GM18520 (cell line): ENCODE results near the gene CEP295NL.
"Not testable (repeated sequence)": the region's sequence is repeated elsewhere in the genome, so short reads cannot be mapped to it uniquely, and the experiment has no call there.

Experiments
- ATAC-seq: cut with Tn5 transposase; IDR thresholded peaks from one replicate; pipeline ENCODE4 v1.9.1; 2021; ENCODE audit not compliant: unreplicated experiment

Gene CEP295NL, protein sequence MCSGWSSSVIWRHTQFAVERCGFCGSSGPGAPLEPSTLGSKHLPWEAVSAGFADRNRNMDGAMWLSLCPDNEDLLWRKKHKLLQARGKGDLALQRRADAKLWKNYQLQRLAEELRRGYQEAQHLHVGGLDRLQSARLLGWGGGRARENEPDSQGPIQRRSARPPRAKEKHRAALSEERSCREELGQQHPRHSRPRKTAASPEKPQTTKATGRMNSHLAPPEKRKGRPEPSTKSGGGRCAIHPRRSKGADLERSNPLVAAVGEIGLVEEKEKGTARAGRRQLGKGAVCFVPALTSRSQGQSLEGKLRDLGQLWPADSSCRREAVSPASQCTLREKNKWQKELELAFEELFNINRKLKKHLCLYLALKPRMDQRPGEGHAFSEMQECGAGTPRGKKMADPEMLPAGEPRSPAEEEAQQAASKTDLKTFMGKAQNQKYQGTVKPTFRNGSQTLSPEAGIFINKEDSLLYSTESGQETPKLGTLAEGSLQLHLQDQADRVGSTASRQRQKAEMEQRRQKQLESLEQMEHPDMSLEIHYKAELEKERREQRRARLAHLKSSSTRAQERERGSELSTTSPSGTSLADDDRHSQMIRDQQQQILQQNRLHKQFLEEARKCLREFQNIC

DNA sequence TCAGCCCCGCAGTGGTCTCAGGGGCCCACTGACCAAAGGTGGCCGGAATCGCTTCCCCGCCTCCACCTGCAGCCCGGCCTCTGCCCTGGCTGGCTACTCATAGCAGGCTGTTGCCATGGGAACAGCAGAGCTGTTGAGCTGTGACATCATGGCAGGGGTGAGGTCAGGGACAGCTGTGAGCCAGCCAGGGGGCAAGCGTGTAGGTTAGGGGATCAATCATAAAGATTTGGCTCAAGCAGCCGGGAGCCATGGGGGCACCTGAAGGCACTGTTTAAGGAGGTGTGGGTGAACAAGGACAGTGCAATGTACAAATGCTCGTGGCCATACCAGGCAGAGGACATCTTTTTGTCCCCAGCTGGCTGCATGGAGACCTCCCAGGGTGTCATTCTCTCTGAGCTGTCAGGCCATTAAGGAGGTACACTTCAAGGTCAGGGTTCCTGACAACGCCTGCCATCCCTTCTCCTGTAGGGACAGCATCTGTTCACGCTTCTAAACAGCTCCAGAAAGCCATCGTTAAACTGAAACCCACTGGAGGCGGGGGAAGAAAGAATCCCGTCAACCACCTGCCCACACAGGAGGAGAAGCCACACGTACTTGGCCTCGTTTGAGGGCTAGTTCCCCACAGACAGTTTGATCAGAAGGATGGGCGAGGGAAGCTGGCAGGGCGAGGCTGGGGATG, at the start of gene CEP295NL:
Gene CEP295NL (minus strand): TSS at position 101 of the 679 bp plus-strand sequence. CDS start 1,373 bp downstream, outside the sequence.
- ATAC-seq: no peak

DNA sequence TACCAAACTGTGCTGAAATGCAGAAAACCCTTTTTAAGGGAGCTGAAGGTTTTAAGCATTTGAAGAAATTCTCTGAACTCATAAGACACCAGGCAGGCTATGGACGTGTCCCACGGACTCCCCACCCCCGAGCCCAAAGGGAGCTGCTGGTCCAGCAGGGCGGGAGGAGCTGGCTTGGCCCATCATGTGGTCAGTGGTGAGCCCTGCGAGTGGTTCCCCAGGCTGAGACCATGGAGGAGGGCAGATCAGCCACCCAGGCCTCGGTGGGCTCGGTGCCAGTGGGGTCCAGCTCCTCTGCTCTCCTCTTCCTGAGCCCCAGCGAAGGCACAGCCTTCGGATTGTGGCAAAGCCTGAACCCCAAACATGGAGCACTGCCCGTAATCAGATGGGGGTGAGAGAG, 49.7 kb upstream of the CEP295NL start:
- ATAC-seq: no peak

DNA sequence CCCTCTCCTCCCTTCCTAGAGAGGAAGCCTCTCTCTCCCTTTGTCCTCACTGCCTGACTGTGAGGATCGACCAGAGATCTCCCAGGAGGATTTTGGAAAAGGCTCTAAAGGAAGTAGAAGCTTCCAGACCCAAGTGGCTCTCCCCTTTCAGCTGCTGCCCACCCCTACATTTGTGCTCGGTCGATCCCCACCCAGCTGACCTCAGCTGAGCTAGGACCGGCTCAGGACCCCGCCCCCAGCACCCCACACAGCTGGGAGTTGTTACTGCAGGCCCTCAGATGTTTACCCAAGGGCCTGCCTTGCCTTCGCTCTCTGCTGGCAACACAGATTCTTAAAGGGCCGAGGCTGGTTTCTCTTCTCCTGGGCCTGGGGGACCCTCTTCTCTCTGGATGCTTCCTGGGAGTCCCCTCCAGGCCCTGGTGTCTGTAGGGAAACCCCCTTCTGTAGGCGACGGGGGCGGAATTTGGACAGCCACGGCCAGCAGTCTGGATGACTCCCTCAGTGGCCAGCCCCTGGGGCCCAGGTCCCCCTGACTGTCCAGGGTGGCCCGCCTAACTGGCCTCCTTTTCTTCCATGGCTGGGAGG, 49.1 kb upstream of the CEP295NL start:
- no peak for ATAC-seq

DNA sequence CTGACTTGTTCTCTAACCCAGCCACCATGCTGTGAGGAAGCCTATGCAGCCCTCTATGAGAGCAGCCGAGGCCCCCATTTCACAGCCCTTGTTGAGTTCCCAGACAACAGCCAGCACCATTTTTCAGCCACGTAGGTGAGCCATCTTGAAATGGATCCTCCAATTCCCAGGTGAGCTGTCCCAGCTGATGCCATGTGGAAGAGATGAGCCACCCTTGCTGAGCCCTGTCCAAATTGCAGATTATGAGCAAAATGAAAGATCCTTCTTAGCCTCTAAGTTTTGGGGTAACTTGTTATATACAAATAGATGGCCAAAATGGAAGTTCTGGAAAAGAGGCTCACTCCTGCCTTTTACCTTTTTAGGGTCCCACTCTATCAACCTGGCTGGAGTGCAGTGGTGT, 47.9 kb upstream of the CEP295NL start:
- ATAC-seq: no peak

DNA sequence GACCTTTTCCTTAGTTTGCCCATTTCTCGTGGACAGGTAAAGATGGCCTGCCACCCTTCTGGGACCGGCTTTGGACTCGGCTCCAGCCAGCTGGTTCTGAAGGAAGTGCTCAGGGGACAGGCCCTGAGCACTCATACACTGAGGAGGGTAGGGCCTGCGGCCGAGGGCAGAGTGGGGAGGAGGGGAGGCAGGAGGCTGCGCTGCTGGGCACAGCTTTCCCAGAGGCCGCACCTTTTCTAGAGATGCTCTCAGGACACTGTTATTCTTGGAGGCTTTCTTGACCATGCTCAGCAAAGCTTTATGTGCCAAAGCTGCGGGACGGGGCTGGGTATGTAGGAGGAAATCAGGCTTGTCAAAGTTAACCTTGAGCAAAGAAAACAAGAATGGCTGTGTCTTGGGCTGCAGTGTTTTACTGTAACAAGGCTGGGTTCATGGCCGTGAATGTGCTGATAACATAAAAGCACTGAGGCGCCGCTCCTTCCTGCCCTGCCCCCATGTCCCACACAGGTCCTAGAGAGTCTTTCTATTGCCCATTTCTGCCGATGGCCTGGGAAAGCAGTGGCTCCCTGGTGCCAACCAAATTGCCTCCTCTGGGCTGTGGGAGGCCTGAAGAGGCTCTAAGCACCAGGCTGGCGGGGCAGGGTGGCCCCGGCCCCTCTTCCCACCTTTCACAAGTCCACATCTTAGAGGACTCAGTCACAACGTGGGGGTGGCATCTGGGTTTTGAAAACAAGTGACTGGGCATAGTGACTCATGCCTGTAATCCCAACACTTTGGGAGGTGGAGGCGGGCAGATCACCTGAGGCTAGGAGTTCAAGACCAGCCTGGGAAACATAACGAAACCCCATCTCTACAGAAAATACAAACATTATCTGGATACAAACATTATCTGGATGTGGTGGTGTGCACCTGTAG, 44.5 kb upstream of the CEP295NL start:
- ATAC-seq: no peak

DNA sequence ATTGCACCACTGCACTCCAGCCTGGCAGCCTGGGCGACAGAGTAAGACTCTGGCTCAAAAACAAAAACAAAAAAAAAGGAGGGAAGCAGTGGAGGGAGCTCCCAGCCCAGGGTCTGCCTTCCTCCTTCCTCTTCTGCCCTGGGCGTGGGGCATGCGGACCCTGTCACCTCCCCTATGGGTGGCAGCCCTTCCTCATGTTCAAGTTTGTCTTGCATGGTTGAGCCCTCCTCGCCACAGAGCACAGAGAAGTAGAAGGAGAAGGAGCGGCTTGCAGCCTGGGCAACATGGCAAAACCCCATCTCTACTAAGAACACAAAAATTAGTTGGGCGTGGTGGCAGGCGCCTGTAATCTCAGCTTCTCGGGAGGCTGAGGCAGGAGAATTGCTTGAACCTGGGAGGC, 43.6 kb upstream of the CEP295NL start:
- no peak for ATAC-seq

DNA sequence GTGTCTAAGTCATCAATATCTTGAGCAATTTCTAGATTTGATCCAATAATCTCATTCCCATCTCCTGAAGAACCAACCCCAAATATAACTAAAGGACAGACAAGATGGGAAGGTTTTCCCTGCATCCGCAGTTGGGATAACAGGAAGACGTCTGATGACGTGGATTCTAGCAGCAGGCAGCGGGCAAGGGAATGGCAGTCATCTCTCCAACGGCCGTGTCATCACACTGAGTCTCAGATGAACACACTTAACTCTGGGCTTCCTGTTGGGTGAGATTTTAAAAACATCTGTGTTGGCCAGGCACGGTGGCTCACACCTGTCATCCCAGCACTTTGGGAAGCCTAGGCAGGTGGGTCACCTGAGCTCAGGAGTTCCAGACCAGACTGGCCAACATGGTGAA, 43.1 kb upstream of the CEP295NL start:
- no peak for ATAC-seq

DNA sequence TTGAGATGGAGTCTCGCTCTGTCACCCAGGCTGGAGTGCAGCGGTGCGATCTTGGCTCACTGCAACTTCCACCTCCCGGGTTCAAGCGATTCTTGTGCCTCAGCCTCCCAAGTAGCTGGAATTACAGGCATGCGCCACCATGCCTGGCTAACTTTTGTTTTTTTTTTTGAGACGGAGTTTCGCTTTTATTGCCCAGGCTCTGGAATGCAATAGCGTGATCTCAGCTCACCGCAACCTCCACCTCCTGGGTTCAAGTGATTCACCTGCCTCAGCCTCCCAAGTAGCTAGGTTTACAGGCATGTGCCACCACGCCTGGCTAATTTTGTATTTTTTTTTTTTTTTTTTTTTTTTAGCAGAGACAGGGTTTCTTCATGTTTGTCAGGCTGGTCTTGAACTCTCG, 42.5 kb upstream of the CEP295NL start:
- ATAC-seq: not testable (repeated sequence)

DNA sequence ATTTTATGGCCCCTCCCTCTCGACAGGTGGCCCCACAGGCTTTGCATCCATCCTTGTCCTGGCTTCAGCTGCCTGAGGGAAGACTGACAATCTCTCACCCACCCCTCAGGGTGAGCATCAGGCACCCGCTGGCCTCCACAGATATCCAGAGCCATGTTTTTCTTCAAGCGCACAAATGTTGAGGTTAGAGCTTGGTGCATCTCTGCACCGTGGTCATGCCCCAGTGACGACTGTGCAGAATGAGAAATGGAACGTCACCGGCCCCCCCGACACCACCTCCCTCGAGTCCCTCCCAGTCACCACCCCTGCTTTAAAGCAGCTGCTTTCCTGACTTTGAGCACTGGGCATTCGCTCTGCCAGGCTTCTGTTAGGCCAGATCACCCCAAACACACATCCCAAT, 42.0 kb upstream of the CEP295NL start:
- no peak for ATAC-seq

DNA sequence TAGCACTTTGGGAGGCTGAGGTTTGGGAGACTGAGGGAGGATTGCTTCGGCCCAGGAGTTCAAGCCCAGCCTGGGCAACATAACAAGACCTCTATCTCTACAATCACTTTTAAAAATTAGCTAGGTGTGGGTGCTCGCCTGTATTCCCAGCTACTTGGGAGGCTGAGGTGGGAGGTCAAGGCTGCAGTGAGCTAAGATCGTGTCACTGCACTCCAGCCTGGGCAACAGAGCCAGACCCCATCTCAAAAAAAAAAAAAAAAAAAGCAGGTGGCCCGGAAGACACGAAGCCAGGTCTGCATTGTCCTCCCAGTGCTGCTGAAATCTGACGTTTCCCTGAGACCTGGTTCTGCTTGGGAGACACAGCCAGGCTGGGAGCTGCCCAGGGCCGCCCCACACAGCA, 41.0 kb upstream of the CEP295NL start:
- no peak for ATAC-seq

DNA sequence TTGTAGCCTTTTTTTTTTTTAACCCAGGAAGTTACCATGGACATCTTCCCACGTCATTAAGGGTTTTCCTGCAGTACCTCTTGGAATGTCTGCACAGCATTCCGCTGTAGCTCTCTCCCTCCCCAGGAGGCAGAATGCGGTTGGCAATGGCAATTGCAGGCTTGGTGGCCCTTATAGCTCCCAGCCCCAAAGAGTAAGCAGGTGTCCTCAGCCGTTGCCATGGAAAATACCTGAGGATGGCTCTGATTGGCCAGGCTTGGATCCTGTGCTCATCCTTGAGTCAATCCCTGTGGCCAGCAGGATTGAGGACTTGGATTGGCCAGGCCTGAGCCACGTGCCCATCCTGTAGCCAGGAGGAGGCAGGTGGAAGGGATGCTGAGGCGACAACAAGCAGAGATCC, 37.7 kb upstream of the CEP295NL start:
- no peak for ATAC-seq

DNA sequence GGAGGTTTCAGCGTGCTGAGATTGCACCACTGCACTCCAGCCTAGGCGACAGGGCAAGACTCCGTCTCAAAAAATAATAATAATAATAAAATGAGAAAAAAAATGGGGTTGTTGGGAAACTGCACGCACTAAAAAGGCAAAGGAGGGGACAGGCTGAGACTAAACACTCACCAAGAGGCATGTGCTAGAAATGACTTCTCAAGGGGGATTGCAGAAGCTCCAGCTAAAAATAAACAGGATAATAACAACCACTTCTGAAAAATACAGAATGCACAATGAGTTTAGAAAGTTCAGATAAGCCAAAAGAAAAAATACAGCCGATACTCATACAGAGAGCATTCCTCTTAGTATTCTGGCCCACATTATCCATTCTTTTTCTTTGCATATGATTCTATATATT, 37.3 kb upstream of the CEP295NL start:
- ATAC-seq: no peak

DNA sequence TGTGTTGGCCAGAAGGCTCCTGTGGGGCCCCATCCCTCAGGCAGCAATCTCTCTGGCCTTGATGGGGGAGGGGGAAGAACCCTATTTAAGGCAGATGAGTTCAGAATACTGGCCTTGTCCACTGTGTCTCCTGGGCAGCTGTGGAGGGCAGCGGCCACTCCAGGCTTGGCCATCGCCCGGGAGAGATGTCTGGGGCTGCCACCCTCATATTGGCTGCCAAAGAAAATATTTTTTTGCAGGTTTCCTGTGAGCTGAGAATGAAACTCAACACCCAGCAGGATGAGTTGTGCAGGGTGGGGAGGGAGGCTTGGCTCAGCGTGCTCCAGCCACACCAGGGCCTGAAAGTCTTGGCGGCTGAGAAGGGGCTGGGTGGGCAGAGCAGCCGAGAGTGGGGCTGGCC, 36.6 kb upstream of the CEP295NL start:
- ATAC-seq: no peak

DNA sequence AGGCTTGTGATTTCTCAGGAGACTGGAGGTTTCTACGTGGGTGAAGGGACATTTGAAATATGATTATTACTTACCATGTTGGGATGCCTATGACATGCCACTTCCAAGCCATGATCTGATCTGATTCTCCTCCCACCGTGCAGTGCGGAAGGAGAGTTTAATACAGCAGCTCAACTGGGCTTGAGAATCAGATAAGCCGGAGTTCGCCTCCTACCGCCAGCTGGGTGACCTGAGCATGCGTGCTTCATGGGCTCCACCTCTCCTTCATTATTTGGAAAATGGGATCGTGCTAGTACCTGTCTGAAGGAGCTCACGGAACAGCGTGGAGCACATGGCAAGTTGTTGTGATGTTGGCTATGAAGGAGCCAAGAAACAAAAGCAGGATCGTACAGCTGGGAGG, 34.6 kb upstream of the CEP295NL start:
- no peak for ATAC-seq

DNA sequence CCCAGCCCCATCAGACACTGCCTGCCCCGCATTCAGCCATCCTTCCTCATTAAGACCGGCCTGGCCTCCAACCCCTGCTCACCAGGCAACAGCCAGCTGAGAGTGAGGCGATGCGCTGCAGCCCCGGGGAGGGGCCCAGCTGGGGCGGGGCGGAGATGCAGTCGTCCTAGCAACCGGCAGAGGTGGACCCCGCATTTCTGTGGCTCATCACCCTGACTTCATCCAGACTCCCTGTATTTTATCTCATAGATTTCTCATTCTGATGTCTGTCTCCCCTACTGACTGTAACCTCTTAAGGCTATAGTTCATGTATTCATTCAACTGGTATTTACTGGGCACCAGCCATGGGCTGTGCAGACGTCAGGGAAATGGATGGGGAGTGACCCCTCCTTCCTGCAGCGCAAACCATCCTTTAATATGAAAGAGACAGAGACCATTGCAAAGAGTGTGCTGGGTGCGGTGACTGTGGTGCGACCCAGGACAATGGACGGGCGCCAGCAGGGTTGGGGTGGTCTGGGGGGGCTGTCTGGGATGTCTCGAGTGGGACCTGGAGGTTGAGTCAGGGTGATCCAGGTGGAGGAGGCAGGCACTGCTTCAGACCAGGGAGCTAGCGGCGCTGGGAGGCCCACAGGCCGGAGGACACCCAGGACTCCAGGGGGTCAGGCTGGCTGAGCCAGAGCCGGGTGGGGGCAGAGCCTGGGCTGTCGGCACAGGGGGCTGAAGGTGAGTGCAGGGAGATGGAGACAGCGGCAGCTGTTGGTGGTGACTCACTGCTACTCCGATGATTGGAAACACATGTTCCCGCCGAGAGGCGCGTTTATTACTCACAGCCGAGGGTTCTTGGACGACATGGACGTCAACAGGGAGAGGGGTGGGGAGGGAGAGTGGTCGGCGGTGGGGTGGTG, 32.7 kb upstream of the CEP295NL start:
- no peak for ATAC-seq

DNA sequence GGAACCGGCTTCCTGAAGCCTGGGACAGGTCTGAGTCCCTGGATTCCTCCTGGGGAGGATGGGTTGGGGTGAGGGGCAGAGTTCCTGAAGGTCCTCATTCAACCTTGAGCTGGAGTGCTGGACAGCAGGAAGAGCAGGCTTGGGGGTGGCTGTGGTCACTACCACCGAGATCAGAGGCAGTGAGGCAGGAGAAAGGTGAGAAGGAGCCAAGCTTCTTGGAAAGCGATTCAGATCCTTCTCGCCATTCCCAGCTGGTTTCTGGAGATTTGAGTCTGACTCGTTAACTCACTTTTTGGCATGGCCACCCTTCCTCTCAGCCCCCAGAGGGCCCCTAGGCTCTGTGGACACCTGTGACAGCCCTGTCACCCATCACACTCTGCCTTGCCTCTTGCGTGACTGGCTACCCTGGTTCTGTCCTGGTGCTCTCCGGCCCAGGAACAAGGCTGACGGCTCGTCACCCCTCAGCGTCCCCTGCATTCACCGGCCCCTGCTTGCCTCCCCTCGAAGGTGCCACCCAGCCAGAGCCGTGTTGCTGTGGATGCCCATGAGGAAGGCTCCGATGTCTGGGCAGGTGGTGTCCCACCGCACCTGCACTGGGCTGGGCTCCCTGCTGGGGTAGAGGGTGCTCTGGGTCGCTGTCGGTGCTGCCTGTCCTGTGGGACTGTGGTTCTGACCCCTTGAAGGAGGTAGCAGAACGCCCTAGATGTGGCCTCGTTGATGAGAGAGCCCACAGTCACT, 31.8 kb upstream of the CEP295NL start:
- no peak for ATAC-seq

DNA sequence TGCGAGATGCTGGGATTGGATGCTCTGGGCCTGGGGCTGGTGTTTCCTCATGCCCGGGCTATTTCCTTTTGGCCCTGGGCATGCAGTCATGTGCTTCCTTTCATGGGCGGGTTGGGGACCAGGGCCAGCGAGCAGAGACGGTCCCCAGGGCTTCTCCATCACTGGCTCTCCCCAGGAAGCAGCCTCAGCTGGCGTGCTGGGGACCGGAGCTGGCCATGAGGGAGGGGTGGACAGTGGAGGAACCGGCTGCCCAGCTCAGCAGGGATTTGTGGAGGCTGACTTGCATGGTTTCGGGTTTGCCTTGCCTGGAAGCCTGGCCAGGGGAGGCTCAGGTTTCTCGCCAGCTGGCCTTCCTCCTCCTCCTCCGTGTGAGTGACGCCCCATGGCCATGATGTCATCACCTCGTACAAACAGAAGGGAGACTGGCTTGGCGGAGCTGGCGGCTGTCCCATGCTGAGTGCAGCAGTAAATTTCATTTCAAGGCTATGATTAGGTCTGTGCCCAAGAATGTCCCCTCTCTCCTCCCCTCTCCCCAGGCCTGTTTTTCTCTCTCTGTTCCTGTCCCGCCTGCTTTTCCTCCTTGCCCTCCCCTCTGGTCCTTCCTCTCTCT, 31.1 kb upstream of the CEP295NL start:
- no peak for ATAC-seq
